ENCODE data around the gene JMJD7.

DNA sequence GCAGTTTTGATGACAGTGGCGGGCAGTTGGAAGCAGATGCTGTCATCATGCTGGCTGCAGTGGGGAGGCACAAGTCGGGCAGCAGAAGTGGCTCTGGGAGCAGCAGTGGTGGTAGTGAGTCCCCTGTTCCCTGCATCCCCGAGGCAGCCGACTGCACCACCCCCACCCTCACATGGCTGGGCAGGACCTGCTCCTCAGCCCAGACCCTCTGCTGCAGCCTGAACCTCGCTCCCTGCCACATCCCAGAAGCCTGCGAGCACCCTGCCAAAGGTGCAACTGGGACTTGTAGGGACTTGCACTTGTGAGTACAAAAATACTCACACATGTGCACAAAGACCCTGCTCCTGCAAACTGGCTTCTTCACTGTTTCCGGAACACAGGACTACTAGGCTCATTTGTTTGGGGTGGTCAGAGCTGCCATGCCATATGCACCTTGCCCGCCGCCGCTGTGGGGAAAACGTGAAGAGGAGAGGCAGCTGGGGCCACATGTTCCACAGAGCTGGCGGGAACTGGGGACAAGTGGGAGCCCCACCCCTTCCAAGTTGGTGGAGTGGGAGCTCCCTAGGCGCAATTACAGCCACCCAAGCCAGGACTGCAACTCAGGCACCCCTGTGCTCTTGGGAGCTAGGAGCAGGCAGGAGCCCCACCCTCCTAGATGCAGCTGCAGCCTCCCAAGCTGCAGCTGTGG lies 2.2 kb downstream of the JMJD7 start:
- TF ChIP-seq, protein P1, sequence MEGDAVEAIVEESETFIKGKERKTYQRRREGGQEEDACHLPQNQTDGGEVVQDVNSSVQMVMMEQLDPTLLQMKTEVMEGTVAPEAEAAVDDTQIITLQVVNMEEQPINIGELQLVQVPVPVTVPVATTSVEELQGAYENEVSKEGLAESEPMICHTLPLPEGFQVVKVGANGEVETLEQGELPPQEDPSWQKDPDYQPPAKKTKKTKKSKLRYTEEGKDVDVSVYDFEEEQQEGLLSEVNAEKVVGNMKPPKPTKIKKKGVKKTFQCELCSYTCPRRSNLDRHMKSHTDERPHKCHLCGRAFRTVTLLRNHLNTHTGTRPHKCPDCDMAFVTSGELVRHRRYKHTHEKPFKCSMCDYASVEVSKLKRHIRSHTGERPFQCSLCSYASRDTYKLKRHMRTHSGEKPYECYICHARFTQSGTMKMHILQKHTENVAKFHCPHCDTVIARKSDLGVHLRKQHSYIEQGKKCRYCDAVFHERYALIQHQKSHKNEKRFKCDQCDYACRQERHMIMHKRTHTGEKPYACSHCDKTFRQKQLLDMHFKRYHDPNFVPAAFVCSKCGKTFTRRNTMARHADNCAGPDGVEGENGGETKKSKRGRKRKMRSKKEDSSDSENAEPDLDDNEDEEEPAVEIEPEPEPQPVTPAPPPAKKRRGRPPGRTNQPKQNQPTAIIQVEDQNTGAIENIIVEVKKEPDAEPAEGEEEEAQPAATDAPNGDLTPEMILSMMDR (IDR thresholded peaks at IDR 0.05; ENCODE audit: low read length), result no peak
- no peak for TF ChIP-seq EZH2 (IDR thresholded peaks at IDR 0.05; ENCODE audit: borderline replicate concordance, low read length)
